Measurements from ENCODE around the gene ACBD3.
"Not testable (repeated sequence)": the region's sequence is repeated elsewhere in the genome, so short reads cannot be mapped to it uniquely, and the experiment has no call there.

ACBD3 gene

GRCh38 chr1:226186124-226187018 is at the start of gene ACBD3:
ACBD3 (minus strand) TSS chr1:226186741; CDS start chr1:226186675, 66 bp downstream.
- no peak for FAIRE-seq

DNA sequence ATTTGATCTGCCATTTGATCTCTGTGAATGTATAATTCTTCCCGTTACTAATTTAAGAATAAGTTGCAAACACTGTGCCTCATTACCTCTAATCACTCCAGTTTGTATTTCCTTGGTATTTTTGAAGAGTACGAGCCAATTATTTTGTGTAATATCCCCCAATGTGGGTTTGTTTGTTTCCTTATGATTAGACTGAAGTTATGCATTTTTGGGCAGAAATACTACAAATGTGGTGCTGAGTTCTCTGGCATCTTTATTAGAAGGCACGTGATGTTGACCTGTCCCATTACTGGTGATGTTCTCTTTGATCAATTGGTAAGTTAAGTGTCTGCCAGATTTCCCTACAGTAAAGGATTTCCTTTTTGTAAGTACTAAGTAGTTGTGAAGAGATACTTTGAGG is 47.3 kb upstream of the ACBD3 start:
- no peak for FAIRE-seq

- no peak for FAIRE-seq
Observed at GRCh38 chr1:226233293-226233692, 46.8 kb upstream of the ACBD3 start.

DNA sequence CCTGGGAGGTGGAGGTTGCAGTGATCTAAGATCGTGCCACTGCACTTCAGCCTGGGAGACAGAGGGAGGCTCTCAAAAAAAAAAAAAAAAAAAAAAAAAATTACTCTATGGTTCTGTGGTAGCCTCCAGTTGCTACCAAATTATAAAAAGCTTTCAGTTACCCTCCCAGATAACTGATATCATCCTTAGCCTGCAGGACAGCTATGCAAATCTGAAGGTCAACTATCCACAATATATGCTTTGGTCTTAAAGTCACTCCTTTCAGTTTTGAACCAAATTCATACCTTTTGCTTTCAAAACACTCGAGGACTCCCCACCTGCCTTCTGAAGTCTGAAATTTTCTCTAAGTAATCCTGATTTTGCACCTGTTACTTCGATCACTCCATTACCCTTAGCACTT is 40.1 kb upstream of the ACBD3 start:
- no peak for FAIRE-seq

DNA sequence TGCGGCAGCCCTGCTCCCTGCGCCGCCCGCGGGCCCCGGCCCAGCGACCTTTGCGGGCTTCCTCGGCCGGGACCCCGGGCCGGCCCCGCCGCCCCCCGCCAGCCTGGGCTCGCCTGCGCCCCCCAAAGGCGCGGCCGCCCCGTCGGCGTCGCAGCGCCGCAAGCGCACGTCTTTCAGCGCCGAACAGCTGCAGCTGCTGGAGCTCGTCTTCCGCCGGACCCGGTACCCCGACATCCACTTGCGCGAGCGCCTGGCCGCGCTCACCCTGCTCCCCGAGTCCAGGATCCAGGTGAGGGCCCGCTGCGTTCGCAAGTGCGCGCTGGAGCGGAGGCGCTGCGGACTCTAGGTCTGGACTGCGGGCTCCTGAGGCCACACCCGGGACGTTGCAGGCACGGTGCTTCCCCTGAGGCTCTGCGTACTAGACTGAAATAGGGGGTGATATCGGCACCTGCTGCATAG is 37.3 kb upstream of the ACBD3 start:
- no peak for FAIRE-seq

DNA sequence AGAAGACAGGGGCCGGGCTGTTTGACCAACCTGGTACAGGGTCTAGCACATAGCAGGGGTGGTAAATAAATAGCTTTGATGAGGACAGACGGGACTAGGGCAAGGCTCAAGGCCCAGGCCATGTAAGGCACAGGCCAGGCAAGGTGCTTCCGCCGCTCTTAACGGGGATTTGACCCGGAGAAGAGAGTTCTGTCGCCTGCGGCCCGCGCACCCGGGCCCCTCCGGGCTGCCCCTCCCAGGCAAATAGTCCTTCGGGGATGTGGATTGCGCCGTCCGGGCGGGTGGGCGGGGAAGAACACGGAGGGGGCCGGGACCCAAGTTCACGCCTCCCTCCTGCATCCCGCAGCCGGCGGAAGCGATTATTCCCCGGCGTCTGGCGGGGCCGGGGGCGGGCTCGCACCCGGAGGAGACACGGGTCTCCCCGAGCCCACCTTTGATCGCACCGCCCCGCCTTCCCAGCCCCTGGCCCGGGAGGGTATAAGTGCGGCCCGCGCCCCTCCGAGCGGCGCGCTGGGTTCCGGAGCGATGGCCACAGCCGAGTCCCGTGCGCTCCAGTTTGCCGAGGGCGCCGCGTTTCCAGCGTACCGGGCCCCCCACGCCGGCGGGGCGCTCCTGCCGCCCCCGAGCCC is 36.7 kb upstream of the ACBD3 start, which contains the start of gene MIXL1:
MIXL1 (plus strand) TSS at position 508 of the 629 bp plus-strand sequence; CDS start at position 526, 18 bp downstream.
- no peak for FAIRE-seq

GRCh38 chr1:226222686-226223085 is 36.1 kb upstream of the ACBD3 start:
- no peak for FAIRE-seq

DNA sequence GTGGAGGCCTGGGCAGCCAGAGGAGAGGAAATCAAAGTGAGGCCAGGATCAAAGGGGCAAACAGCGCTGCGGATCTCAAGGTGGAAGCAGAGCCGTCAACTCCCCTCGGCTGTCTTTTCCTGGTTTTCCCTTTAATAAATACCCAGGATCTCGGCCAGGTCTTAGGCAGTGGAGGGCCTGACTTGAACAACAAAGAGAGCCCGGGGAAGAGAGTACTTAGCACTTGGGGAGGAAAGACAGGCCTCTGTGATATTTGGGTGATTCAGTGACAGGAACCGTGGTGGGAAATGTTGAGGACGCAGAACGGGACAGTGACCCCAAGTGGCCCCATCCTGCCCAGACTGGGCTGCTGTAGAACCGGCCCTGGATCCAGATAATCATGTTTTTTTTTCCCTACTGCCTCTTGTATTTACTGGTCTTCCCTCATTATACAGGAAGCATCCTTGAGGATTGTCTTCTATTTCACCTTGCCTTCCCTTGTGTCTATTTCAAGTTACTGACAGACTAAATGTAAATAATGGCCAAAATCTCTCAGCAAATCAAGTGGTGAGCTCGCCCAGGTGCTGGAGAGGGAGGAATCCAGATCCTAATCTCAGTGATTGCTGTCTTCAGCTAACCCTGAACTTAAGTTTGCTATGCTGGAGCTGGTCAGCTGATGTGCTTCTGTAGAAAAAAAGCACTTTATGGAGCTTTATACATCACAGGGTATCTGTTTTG is 34.1 kb upstream of the ACBD3 start:
- FAIRE-seq, result no peak

DNA sequence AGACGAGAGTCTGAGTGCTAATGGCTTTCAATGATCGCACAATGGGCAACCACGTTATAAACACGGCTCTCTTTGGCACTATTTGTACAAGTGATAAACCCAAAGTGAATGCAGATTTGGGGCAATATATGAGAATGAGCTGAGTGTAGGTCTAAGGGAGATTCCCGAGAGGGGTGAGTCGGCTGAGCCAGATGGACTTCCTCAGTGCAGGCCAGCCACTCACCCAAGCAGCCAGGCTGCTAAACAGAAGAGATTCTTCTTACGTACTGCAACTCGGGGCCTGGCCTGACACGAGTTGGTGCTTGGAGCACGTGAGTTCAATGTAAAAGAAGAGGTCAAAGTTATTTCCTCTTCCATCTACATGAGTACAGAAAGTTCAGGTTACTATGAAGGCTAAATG is 30.7 kb upstream of the ACBD3 start:
- FAIRE-seq, result no peak

DNA sequence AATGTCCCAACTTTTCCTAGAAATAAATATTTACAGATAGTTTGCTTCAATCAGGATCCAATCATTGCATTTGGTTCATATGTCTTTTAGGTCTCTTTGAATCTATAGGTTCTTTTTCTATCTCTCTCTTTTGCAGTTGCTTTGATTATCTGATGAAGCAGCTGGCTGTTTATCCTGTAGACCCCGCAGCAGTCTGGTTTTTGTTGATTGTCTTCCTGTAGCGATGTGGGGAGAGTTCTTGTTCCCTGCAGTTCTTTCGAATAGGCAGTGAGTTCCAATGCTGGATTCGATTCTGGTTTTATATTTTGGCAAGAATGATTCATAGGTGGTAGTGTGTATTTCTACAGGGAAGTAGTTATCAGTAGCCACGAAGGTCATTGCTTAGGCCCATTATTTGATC is 29.5 kb upstream of the ACBD3 start:
- FAIRE-seq, result no peak

DNA sequence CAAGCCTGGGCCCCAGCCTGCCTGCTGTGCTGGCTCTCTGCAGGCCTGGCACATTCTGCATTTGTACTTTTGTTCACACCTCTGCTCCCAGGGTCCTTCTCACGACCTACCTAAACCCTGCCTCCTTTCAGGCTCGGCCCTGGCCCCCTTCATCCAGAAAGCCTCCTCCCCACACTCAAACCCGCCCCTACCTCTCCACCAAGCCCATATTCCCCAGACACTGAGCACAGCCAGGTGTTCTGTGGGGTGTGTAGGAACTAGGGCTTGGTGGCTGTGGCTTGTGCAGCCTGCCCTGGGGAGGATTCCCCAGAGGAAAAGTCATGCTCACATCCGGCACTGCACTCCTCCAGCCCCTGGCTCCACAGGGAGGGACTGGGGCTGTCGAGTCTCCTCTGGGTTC is 28.7 kb upstream of the ACBD3 start:
- FAIRE-seq, result no peak

GRCh38 chr1:226212545-226212944 is 26.0 kb upstream of the ACBD3 start:
- no peak for FAIRE-seq

DNA sequence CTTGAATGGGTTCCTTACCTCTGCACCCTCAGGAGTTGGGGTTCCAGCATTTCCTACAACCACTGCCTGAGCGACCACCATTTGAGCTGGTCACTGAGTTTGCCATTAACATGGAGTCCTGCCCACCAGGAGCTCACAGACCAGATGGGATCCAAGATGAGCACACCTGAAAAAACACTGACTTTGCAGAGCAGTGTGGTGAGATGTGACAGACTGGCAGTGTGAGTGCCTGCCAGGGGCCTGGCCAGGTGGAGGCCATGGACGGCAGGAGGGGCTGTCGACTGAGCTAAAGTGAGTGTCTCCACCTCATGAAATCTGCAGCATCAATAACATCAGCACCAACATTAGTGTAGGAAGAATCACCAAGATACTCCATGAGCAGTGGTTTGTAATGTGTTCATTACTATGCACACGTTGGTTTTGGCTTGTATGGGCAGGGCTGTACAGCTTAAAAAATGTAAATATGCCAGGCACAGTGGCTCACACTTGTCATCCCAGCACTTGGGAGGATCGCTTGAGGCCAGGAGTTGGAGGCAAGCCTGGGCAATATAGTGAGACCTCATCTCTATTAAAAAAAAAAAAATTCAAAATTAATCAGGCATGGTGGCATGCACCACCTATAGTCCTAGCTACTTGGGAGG is 24.8 kb upstream of the ACBD3 start:
- FAIRE-seq, result no peak

- FAIRE-seq, result no peak
Observed at GRCh38 chr1:226210571-226211176, 24.1 kb upstream of the ACBD3 start.

DNA sequence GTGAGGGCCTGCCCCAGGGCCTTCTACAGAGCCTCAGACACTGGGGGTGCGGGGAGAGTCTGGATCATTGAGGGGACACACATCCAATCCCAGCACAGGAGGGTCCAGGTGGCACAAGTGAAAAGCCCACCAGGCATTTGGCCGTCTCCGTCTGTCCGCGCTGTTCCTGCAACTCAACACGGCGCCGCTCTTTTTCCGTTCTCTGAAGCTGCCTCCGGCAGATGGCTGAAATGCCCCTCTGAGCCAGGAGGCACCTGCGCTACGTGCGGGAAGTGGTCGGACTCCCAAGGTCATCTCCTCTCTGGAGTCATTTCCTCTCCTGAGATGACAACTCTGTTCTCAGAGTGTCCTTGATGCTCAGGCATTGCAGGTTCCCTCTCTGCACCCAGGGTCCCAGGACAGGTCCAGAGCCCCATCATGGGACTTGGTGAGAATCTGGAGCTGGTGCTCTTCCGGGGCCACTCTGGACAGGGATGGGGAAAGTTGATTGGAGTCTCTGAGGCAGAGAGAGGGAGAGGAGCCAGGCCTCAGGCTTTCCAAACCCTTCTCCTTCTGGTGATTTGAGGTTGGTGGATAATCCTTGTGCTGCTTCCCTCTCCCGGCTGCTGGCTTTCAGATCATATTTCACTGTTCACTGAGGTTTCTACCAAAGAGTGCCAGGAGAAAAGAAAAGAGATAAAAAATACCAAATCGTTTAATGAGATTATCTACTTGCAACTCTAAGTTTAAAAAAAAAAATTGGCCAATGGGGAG is 22.9 kb upstream of the ACBD3 start:
- no peak for FAIRE-seq

- FAIRE-seq, result no peak
Observed at GRCh38 chr1:226207048-226207447, 20.5 kb upstream of the ACBD3 start.

DNA sequence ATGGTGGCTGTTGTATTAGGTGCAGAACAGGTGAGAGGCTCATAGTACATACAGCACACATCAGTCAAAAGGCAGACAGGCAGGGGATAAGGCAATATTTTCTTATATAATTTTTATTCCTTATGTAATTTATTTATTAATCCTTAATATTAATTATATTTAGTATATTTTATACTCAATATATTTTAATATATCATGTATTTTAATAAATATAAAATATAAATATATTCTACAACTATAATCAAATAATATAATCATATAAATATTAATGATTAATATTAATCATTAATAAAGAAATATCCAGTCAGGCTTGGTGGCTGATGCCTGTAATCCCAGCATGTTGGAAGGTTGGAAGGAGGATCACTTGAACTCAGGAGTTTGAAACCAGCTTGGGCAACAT is 17.7 kb upstream of the ACBD3 start:
- FAIRE-seq, result no peak

DNA sequence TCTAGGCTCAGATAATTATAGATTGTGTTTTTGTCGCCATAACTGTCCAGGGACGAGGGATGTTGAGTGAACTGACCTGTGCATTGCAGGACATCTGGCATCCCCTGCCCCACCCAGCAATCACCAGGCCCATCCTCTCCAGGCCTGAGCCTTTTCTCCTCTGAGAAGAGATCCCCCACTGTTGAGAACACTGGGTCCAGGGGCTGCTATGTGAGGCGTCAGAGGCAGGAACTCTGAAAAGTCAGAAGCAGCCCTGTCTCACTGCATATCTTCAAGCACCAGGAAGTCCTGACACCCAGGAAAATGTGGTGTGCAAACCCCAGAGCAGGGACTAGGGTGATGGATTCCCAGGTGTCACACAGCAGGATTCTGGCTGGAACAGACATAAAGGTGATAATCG is 17.1 kb upstream of the ACBD3 start:
- FAIRE-seq, result no peak

DNA sequence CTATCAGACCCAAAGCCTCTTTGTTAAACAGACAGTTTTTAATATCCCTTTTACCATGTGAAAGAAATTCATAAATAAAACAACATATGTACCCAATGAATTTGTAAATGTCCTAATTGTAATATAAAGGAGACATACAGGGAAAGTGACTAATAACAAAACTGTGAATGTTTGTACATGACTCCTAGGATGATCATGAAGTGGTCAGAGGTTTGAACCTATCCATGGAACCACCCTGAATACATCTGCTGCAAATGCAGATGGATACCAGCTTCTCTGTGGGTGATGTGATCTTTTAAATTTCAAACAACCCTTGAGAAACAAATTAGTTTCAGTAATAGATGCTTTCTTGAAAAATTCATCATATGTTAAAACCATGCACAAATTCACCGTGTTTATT is 16.7 kb upstream of the ACBD3 start:
- FAIRE-seq, result no peak

- FAIRE-seq, result not testable (repeated sequence)
Observed at GRCh38 chr1:226202666-226203065, 16.1 kb upstream of the ACBD3 start.

GRCh38 chr1:226202246-226202645 is 15.7 kb upstream of the ACBD3 start:
- FAIRE-seq, result no peak

Measured in colon (tissue), 2 donors.